GM12801 (cell line): ENCODE results near the gene CCDC30.

ENCODE experiments used
- TF ChIP-seq, protein P1 (sequence below): IDR thresholded peaks from one replicate; pipeline ENCODE4 v1.5.1; 2011; ENCODE audit warnings: control low read depth; ENCODE audit not compliant: insufficient read length; ENCODE audit errors: extremely low read depth

The CCDC30 gene

DNA sequence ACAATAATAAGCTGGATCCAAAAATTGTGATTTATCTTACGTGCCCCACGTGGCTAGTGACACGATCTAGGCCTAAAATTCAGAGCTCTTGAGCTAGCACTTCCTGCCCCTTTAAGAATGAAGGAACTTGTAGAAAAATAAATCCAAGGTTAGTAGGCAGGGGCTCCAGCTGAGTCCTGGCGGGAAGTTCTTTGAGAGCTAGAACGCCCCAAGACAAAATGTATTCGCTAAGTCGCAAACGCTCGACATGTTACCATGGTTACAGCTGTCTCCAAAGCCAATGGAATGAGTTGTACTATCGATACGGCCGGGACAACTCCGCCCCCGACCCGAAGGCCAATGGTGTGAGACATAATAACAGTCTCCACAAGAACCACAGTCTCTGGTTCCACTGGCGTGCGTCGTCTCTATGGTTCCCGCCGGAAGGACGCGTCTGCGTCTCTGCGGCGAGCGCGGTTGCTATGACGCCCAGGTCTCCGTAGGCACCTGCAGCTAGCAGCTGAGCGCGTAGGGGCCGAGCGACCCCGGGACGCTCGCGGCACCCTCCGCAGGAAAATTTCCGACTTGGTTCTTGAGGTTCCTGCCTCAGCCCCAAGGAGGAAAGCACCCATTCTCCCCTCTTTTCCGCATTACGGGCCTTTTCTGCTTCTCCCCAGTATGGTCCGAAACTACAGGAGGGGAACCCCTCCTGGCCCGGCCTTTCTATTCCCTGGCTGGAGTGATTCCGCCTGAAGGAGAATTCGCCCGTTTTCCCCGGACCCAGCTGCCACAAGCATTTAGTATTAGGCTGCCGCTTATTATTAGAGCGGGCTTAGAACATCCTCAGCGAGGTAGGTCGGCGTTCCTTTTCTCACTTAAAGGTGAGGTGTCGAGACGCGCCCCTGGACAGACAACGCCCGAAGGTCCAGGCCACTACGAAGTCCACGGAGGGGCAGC is at the start of gene CCDC30:
Gene CCDC30 (plus strand): TSS at position 459 of the 936 bp plus-strand sequence. CDS start 17,266 bp downstream, outside the sequence.
- TF ChIP-seq, protein P1, sequence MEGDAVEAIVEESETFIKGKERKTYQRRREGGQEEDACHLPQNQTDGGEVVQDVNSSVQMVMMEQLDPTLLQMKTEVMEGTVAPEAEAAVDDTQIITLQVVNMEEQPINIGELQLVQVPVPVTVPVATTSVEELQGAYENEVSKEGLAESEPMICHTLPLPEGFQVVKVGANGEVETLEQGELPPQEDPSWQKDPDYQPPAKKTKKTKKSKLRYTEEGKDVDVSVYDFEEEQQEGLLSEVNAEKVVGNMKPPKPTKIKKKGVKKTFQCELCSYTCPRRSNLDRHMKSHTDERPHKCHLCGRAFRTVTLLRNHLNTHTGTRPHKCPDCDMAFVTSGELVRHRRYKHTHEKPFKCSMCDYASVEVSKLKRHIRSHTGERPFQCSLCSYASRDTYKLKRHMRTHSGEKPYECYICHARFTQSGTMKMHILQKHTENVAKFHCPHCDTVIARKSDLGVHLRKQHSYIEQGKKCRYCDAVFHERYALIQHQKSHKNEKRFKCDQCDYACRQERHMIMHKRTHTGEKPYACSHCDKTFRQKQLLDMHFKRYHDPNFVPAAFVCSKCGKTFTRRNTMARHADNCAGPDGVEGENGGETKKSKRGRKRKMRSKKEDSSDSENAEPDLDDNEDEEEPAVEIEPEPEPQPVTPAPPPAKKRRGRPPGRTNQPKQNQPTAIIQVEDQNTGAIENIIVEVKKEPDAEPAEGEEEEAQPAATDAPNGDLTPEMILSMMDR = no peak

DNA sequence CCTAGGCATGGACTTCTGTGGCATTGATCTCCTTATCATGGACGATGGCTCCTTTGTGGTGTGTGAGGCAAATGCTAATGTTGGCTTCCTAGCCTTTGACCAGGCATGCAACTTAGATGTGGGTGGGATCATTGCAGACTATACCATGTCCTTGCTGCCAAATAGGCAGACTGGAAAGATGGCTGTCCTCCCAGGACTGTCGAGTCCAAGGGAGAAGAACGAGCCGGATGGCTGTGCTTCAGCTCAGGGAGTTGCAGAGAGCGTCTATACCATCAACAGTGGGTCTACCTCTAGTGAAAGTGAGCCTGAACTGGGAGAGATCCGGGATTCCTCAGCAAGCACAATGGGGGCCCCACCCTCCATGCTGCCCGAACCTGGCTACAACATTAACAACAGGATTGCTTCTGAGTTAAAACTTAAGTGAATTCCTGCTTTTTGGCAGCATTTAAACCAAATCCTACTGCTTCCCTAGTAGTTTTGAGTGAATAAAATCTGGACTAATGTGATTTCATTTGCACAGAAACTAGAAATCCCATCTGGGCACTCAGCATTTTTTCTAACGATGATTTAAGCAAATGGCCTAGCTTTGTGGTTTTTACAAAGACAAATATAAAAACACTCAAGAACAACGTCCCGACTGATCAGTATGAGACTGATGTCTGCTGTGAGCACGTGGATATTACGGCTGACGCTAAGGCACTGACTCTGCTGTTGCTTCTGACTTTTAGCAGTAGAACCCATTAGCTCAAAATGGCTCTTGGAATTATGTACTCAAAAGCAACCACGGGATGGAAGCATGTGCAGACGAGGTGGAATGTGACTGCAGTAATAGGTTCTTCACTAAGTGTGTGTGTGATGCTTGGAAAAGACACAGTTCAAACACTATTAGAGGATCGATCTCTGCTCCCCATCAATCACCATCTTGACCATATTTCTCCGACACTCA is 48.3 kb upstream of the CCDC30 start:
- TF ChIP-seq, protein P1 = no peak

DNA sequence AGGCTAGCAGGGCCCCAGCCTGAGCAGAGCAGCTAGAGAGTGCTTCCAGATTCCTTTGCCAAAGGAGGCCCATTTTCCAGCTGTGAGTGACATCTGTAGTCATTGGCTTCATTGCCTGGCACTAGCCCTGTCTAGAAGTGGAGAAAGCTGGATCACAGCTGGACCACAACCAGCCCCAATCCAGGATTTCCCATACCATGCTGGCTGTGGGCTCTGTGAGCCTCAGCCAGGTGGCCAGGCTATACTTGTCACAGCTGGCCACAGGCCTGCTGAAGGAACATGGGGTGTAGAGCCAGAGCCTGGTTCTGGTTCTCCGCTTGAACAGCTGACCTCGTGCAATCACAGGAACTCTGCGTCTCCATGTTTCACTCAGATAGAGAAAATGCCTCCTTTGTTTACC is 45.9 kb upstream of the CCDC30 start:
- TF ChIP-seq, protein P1 = no peak

DNA sequence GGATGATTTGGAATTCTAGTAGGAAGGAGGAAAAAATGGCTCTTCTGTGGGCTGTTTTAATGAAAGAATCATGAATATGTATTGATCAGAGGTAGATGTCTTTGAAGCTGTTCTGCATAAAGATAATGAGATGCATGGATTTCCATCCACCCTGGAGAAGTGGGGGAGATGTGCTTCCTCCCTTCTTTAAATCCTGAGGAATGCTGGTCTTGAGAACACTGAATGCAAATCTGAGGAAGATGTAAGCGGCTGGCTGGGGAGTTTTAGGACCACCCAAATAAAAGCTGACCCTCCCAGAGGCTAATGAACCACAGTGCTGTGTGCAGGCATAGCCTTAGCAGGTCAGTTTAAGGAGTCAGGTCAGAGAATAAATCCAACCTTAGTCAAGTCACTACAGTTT is 44.6 kb upstream of the CCDC30 start:
- TF ChIP-seq, protein P1 = no peak

DNA sequence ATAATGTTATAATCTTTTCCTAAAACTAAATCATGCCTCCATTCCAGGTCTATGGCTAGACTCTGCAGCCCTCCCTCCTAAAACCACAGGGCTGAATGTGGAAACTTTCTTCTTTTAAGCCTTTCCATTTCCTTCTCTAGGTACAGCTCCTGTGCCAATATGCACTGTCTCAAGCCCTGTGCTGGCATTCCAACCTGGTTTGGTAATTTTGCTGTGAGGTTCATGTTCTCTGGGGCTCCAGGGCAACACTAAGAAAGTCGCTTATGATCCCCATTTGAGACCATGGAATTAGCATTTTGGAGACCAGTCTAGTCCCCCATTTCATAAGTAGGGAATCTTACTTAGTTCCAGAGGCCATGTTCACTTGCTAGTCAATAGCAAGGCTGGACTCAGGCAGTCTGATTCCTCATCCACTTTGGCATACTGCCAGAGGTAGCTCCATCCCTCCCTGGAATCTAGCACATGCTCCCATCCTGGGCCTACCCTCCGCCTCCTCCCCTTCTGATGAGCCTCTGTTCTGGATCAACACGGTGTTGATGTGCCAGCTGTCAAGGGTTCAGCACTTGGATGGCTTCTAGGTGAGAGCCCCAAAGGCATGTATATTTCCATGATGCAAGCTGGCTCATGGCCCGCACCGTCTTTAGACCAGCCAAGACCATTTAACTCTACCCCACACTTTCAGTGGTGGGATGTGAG is 43.8 kb upstream of the CCDC30 start:
- TF ChIP-seq, protein P1 = no peak

DNA sequence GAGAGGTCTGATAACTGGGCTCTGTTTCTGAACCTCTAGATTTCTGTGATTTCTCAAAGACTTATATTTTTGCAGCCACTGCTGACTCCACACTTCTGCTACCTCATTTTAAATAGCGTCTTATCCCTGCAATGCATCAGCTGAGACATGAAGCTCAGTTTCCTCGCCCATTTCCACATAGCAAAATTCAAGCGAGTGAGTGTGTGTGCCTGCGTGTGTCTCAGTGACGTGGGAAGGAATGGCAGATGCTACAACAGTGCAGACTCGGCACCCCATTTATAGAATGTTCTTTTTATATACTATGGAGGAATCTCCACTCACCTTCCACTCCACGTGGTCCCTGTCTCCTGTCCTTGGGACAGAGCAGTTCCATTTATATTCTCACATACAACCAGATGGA is 43.0 kb upstream of the CCDC30 start:
- TF ChIP-seq, protein P1 = no peak
